T1000 (cell line): Measurements from ENCODE around the gene SUMF1.
"Not testable (repeated sequence)": the region's sequence is repeated elsewhere in the genome, so short reads cannot be mapped to it uniquely, and the experiment has no call there.

Experiments
- DNase-seq: peaks from one replicate; lab custom pipeline; 2025; ENCODE audit warnings: mixed read lengths; lab: John Stamatoyannopoulos, UW

The SUMF1 gene

GRCh38 chr3:4460334-4460733, 6.7 kb downstream of the SUMF1 start:
- no peak for DNase-seq

- no peak for DNase-seq
These were observed 8.1 kb downstream of the SUMF1 start for GRCh38 chr3:4458961-4459360.

DNA sequence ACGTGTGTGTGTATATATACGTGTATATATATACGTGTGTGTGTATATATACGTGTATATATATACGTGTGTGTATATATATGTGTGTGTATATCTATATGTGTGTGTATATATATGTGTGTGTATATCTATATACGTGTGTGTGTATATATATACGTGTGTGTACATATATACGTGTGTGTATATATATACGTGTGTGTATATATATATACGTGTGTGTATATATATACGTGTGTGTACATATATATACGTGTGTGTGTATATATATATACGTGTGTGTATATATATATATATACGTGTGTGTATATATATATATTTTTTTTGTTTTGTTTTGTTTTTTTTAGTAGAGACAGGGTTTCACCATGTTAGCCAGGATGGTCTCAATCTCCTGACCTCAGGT, 10.3 kb downstream of the SUMF1 start:
- DNase-seq = not testable (repeated sequence)

GRCh38 chr3:4454142-4454541, 12.9 kb downstream of the SUMF1 start:
- no peak for DNase-seq

- no peak for DNase-seq
These were observed 17.8 kb downstream of the SUMF1 start for GRCh38 chr3:4449043-4449805.

GRCh38 chr3:4448187-4448586, 18.9 kb downstream of the SUMF1 start:
- no peak for DNase-seq

- DNase-seq = no peak
These were observed 19.6 kb downstream of the SUMF1 start for GRCh38 chr3:4447295-4447999.

- DNase-seq = no peak
These were observed 26.1 kb downstream of the SUMF1 start for GRCh38 chr3:4440951-4441350.

DNA sequence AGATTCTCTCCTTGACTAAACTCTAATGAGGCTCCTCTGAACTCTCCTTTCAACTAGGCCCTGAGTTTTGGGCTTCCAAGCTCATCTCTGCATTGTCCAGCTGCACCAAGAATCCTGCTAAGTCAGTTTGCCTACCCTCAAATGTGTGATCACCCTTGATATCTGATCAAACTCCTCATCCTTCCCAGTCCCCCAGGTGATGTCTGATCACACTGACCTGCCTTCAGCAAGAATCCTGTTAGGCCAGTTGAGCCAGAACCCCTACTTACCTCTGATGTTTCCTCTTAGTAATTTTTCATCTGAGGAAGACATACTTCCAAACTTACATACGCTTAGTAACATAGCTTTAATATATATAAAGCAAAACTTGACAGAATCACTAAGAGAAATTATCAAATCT, 28.8 kb downstream of the SUMF1 start:
- no peak for DNase-seq

DNA sequence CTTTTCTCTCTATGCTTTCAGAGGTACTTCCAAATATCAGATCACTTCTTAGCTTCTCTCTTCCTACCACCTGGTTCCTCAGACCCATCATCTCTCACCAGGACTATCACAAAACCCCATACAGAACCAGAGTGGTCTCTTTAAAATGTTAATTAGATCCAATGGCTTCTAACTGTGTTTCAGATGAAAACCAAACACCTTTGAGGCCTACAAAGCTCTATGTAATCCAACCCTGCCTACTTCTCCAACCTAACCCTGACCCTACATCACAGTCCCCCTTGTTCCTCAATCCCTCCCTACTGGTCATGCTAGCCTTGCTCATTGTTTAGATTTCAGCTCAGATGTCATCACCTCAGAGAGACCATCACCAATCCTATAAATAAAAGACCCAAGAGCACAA, 34.8 kb downstream of the SUMF1 start:
- no peak for DNase-seq

GRCh38 chr3:4429648-4430350, 37.3 kb downstream of the SUMF1 start:
- DNase-seq = no peak

DNA sequence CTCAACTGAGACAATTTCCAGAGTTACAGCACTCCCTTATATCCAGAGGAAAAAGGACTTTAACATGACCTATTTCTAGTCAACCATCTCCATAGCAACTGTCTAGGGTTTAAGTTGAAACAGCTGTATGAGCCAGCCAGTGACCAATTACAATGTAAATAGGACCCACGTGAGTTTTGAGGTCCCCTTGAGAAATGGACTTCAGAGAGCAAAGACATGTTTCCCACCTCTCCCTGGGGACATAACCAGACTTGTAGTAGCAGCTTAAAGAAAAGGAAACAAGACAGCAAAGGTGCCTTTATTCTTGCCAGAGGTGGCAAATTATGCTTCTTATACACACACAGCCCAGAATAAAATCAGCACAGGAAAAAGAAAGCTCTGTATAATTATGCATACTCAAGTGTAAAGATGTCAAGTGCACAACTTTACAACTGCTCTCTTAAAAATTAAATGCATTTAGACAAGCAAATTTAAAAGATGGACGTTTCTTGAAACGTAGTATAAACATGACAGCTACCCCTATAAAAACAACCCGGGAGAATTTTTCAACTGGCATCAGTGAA, 40.2 kb downstream of the SUMF1 start:
- peak; percentile 75 for DNase-seq

DNA sequence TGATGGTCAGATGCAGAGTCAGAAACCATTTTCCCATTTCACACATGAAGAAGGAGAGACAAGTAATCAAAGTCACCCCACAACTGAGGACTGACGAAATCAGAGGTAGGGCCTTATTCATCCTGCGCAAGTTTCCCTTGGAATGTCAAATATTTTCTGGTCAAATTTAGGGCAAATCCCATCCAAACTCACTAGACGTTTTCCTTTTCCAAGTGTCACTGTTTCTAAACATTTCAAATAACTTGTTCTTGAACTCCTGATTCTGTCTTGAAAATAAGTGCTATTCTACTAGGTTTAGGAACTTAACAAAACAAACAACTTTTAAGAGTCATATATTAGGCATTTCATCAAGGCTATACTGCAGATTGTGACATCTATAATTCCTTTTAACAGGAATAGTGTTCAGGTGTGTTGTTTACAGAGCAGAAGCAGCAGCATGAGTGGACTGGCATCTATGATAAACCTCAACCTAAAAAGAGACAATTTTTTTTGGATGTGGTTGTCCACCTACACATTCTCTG, 40.7 kb downstream of the SUMF1 start:
- DNase-seq = peak; percentile 2

- DNase-seq = no peak
These were observed 41.4 kb downstream of the SUMF1 start for GRCh38 chr3:4425707-4426106.

GRCh38 chr3:4425055-4425454, 42.0 kb downstream of the SUMF1 start:
- DNase-seq = no peak

- DNase-seq = no peak
These were observed 45.9 kb downstream of the SUMF1 start for GRCh38 chr3:4421121-4421520.

- DNase-seq = no peak
These were observed 47.1 kb downstream of the SUMF1 start for GRCh38 chr3:4419920-4420319.

- DNase-seq = no peak
These were observed 47.7 kb downstream of the SUMF1 start for GRCh38 chr3:4419386-4419785.

- no peak for DNase-seq
These were observed 48.9 kb downstream of the SUMF1 start for GRCh38 chr3:4418156-4418555.

- DNase-seq = peak; percentile 2
These were observed 49.6 kb downstream of the SUMF1 start for GRCh38 chr3:4417449-4417848.

- peak; percentile 92 for DNase-seq
These were observed 50.1 kb downstream of the SUMF1 start for GRCh38 chr3:4416961-4417360.

DNA sequence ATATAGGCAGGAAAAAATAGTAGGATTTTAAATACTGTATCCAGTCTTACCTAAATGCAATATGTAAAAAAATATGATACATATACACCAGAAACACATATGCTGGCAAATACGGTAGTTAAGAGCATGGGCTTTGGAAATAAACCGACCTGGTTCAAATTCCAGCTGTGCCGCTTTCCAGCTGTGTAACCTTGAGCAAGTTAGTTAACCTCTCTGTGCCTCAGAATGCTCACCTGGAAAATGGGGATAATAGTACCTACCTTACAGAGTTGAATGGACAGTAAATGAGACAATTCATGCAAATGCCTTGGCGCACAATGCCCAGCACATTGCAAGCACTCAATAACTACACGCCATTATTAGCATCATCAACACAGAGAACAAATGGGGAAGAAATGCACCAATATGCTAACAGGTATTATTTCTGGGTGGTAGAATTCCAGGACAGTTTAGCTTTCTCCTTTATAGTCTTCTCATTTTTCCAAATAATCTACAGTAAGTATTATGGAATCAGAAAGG, 50.6 kb downstream of the SUMF1 start:
- no peak for DNase-seq
